ENCODE results near the gene IFI6.
A peak's percentile ranks its signal among the peaks of the same experiment; 100 is the strongest.

IFI6 gene

DNA sequence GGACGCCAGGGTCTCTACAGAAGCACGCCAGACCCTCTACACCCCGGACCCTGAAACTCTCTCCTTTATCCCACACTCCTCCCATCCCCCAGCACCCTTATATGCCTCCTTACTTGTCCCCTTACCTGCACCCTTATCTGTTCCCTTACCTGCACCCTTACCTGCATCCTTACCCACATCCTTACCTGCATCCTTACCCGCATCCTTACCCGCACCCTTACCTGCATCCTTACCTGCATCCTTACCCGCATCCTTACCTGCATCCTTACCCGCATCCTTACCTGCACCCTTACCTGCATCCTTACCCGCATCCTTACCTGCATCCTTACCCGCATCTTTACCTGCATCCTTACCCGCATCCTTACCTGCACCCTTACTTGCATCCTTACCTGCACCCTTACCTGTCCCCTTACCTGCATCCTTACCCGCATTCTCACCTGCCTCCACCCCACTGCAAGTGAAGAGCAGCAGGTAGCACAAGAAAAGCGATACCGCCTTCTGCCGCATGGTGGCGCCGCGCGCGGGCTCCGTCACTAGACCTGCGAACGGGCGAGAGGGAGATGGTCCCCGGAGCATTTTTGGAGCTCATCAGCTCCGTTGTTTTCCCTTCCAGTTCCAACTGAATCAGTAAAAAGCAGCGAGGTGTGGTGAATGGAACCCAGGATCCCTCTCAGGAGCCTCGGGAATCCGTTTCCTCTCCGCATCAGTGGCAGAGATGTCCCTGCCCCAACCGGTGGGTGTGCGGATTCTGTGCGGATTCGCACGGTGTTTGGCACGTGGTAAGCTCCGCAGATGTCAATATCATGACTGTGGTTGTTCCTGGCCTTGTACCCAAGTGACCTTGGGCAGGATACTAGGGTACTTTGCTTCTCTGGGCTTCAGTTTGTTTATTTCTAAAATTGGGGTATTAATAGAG is 2.9 kb downstream of the IFI6 start:
- peak overlapping the region; percentile 18 for H3K9ac ChIP-seq (ENCODE audit: insufficient read length, low read depth)
- H3K9me3 ChIP-seq (ENCODE audit: insufficient read depth, low read length), result no peaks in the 10 kb centered on the region
- no peak overlapping the region for H3K4me3 ChIP-seq (ENCODE audit: insufficient read length, low read depth)
- peaks cover 12% of the 10 kb centered on the region for H3K4me1 ChIP-seq (ENCODE audit: insufficient read depth, insufficient read length)
- no peak for DNase-seq (ENCODE audit: low read depth, low spot score)
- TF ChIP-seq ZNF274 (IDR thresholded peaks at IDR 0.05; ENCODE audit: low read depth, low read length) (no peak), SUZ12 (IDR thresholded peaks at IDR 0.05; ENCODE audit: extremely low read depth, insufficient read depth, insufficient read length) (no peak), YY1 (IDR thresholded peaks at IDR 0.05; ENCODE audit: insufficient read depth, insufficient read length) (no peak)
- no peaks in the 10 kb centered on the region for H3K36me3 ChIP-seq (ENCODE audit: insufficient read depth, insufficient read length, low read length)
- peaks cover 9% of the 10 kb centered on the region for H3K27me3 ChIP-seq (ENCODE audit: insufficient read depth, insufficient read length)

DNA sequence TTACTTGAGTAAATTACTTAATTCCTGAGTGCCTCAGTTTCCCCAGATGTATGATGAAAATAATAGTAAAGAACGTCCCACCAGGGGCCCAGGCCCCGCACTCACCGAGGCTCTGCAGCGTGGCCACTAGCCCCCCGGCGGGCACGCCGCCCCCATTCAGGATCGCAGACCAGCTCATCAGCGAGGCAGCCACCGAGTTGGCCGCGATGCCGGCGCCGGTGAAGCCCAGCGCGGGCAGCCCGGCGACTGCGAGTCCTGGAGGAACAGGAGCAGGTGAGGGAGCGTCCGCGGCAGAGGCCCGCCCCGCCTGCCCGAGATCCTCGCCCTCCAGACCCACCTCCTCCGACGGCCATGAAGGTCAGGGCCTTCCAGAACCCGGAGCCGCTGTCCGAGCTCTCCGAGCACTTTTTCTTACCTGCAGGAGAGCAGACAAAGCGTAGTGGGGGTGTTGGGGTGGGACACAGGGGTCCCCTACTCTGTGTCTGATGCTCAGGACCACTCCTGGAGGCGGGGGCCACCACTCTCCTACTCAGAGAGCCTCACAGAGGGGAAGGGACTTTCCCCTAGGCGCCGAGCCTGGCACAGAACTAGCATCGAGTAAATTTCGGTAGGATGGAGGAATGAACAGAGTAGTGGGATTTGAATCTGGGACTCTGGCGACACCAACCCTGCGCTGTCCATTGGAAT is 3.7 kb downstream of the IFI6 start:
- no peak for DNase-seq (ENCODE audit: low read depth, low spot score)
- H3K36me3 ChIP-seq (ENCODE audit: insufficient read depth, insufficient read length, low read length), result no peaks in the 10 kb centered on the region
- no peaks in the 10 kb centered on the region for H3K9me3 ChIP-seq (ENCODE audit: insufficient read depth, low read length)
- H3K4me3 ChIP-seq (ENCODE audit: insufficient read length, low read depth), result no peak overlapping the region
- peaks cover 9% of the 10 kb centered on the region for H3K27me3 ChIP-seq (ENCODE audit: insufficient read depth, insufficient read length)
- H3K4me1 ChIP-seq (ENCODE audit: insufficient read depth, insufficient read length), result peaks cover 12% of the 10 kb centered on the region
- no peak overlapping the region for H3K9ac ChIP-seq (ENCODE audit: insufficient read length, low read depth)
- TF ChIP-seq YY1 (IDR thresholded peaks at IDR 0.05; ENCODE audit: insufficient read depth, insufficient read length) (no peak), SUZ12 (IDR thresholded peaks at IDR 0.05; ENCODE audit: extremely low read depth, insufficient read depth, insufficient read length) (no peak), ZNF274 (IDR thresholded peaks at IDR 0.05; ENCODE audit: low read depth, low read length) (no peak)

DNA sequence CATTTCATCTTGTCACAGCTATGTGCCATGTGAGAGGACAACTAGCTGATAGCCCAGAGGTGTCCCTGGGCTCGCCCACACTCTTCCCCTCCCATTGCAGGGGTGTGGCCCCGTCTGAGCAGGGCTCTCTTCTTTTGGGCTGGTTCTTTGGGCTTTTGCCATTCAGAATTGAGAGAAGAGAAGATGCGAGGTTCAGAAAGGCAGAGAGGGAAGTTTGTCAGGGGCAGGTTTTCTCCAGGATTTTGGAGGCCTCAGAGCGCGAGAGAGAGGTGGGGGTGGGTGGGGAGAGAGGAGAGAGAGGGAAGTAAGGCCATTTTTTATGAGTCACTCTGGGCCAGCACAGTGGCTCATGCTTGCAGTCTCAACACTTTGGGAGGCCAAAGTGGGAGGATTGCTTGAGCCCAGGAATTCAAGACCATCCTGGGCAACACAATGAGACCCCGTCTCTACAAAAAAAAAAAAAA is 5.2 kb downstream of the IFI6 start:
- DNase-seq (ENCODE audit: low read depth, low spot score), result no peak
- Histone ChIP-seq H3K9ac (ENCODE audit: insufficient read length, low read depth) (no peak overlapping the region), H3K36me3 (ENCODE audit: insufficient read depth, insufficient read length, low read length) (no peaks in the 10 kb centered on the region), H3K9me3 (ENCODE audit: insufficient read depth, low read length) (no peaks in the 10 kb centered on the region), H3K4me3 (ENCODE audit: insufficient read length, low read depth) (no peak overlapping the region), H3K4me1 (ENCODE audit: insufficient read depth, insufficient read length) (peaks cover 16% of the 10 kb centered on the region), H3K27me3 (ENCODE audit: insufficient read depth, insufficient read length) (peaks cover 9% of the 10 kb centered on the region)
- TF ChIP-seq YY1 (IDR thresholded peaks at IDR 0.05; ENCODE audit: insufficient read depth, insufficient read length) (no peak), SUZ12 (IDR thresholded peaks at IDR 0.05; ENCODE audit: extremely low read depth, insufficient read depth, insufficient read length) (no peak), ZNF274 (IDR thresholded peaks at IDR 0.05; ENCODE audit: low read depth, low read length) (no peak)

DNA sequence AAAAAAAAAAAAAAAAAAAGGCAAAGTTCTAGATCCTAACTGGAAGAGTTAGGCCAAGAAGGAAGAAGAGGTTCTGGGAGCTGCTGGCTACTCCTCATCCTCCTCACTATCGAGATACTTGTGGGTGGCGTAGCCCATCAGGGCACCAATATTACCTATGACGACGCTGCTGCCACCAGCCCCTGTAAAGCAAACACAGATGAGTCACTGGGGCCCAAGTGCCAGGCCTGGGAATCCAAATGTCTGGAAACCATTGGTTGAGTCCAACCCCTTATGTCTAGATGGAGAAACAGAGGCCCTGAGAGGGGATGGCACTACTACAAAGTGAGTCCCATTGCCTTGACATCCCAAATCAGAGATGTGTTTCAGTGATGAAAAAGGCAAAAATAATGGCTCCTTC is 5.7 kb downstream of the IFI6 start:
- no peak for DNase-seq (ENCODE audit: low read depth, low spot score)
- peaks cover 9% of the 10 kb centered on the region for H3K27me3 ChIP-seq (ENCODE audit: insufficient read depth, insufficient read length)
- H3K4me1 ChIP-seq (ENCODE audit: insufficient read depth, insufficient read length), result peaks cover 14% of the 10 kb centered on the region
- H3K4me3 ChIP-seq (ENCODE audit: insufficient read length, low read depth), result no peak overlapping the region
- no peak overlapping the region for H3K9ac ChIP-seq (ENCODE audit: insufficient read length, low read depth)
- no peaks in the 10 kb centered on the region for H3K36me3 ChIP-seq (ENCODE audit: insufficient read depth, insufficient read length, low read length)
- H3K9me3 ChIP-seq (ENCODE audit: insufficient read depth, low read length), result no peaks in the 10 kb centered on the region
- TF ChIP-seq SUZ12 (IDR thresholded peaks at IDR 0.05; ENCODE audit: extremely low read depth, insufficient read depth, insufficient read length) (no peak), ZNF274 (IDR thresholded peaks at IDR 0.05; ENCODE audit: low read depth, low read length) (no peak), YY1 (IDR thresholded peaks at IDR 0.05; ENCODE audit: insufficient read depth, insufficient read length) (no peak)

DNA sequence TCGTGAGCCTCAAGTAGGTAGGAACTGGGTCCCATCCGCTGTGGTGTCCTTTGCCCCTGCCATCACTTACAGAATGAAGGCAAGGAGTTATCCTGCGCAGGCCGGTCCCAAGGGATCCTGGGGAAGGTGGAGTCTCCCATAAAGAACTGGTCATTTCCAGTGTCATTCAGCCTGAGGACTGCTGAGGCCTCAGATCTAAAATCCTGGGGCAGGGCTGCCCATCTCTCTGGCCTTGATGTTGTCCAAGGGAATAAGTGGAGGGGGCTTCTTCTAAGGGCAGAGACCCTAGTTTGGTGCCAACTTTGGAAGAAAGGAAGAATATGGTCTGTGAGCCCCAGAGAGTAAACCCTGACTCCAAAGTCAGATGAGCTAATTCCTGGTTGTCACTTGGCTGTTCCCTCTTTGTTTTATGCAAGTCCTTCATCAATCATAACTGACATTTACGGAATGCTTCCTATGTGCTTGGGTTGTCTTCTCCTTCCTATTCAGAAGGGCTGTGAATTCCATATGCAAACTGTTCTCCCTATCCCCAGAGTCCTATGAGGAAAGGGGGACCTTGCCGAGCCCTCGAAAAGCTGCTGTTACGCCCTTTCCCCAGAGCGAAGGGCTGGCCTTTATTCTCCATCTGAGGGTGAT is 6.9 kb downstream of the IFI6 start:
- no peaks in the 10 kb centered on the region for H3K9me3 ChIP-seq (ENCODE audit: insufficient read depth, low read length)
- TF ChIP-seq SUZ12 (IDR thresholded peaks at IDR 0.05; ENCODE audit: extremely low read depth, insufficient read depth, insufficient read length) (no peak), ZNF274 (IDR thresholded peaks at IDR 0.05; ENCODE audit: low read depth, low read length) (no peak), YY1 (IDR thresholded peaks at IDR 0.05; ENCODE audit: insufficient read depth, insufficient read length) (no peak)
- DNase-seq (ENCODE audit: low read depth, low spot score), result no peak
- H3K4me3 ChIP-seq (ENCODE audit: insufficient read length, low read depth), result no peak overlapping the region
- H3K36me3 ChIP-seq (ENCODE audit: insufficient read depth, insufficient read length, low read length), result no peaks in the 10 kb centered on the region
- H3K4me1 ChIP-seq (ENCODE audit: insufficient read depth, insufficient read length), result peaks cover 14% of the 10 kb centered on the region
- no peak overlapping the region for H3K9ac ChIP-seq (ENCODE audit: insufficient read length, low read depth)
- peaks cover 18% of the 10 kb centered on the region for H3K27me3 ChIP-seq (ENCODE audit: insufficient read depth, insufficient read length)

DNA sequence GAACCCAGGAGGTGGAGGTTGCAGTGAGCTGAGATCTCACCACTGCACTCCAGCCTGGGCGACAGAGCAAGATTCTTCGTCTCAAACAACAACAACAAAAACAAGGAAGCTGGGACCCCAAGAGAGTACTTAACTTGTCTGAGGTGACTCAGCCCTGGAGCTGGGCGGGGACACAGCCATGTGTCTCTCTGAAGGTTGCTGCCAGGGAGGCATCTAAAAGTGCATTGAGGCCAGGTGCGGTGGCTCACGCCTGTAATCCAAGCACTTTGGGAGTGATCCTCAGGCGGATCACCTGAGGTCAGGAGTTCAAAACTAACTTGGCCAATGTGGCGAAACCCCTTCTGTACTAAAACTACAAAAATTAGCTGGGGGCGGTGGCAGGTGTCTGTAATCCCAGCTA is 7.7 kb downstream of the IFI6 start:
- H3K4me3 ChIP-seq (ENCODE audit: insufficient read length, low read depth), result no peak overlapping the region
- no peaks in the 10 kb centered on the region for H3K9me3 ChIP-seq (ENCODE audit: insufficient read depth, low read length)
- peaks cover 17% of the 10 kb centered on the region for H3K4me1 ChIP-seq (ENCODE audit: insufficient read depth, insufficient read length)
- no peak for TF ChIP-seq ZNF274 (IDR thresholded peaks at IDR 0.05; ENCODE audit: low read depth, low read length)
- TF ChIP-seq YY1 (IDR thresholded peaks at IDR 0.05; ENCODE audit: insufficient read depth, insufficient read length), result no peak
- no peak for TF ChIP-seq SUZ12 (IDR thresholded peaks at IDR 0.05; ENCODE audit: extremely low read depth, insufficient read depth, insufficient read length)
- H3K9ac ChIP-seq (ENCODE audit: insufficient read length, low read depth), result no peak overlapping the region
- no peaks in the 10 kb centered on the region for H3K36me3 ChIP-seq (ENCODE audit: insufficient read depth, insufficient read length, low read length)
- no peak for DNase-seq (ENCODE audit: low read depth, low spot score)
- H3K27me3 ChIP-seq (ENCODE audit: insufficient read depth, insufficient read length), result peaks cover 10% of the 10 kb centered on the region

All from NT2/D1 (cell line).